Measurements from ENCODE around the gene HELZ2.

DNA sequence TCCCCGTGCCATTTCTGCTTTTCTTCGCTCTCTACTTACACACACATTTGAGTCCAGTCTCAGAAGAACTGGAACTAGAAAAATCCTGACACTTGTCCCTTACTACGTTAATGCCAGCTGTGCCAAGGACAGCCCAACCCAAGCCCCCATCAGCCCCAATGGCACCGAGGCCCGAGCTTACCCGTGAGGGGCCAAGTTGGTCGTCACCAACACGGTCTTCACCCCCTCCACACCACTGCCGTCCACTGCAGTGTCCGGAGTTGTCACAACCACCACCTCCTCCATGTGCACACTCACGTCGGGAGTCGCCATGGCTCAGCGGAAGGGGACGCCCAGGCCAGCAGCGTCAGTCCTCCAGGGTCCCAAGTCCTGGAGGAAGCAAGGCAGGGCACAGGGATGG lies 45.0 kb upstream of the HELZ2 start:
- TF ChIP-seq, protein P1, sequence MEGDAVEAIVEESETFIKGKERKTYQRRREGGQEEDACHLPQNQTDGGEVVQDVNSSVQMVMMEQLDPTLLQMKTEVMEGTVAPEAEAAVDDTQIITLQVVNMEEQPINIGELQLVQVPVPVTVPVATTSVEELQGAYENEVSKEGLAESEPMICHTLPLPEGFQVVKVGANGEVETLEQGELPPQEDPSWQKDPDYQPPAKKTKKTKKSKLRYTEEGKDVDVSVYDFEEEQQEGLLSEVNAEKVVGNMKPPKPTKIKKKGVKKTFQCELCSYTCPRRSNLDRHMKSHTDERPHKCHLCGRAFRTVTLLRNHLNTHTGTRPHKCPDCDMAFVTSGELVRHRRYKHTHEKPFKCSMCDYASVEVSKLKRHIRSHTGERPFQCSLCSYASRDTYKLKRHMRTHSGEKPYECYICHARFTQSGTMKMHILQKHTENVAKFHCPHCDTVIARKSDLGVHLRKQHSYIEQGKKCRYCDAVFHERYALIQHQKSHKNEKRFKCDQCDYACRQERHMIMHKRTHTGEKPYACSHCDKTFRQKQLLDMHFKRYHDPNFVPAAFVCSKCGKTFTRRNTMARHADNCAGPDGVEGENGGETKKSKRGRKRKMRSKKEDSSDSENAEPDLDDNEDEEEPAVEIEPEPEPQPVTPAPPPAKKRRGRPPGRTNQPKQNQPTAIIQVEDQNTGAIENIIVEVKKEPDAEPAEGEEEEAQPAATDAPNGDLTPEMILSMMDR (conservative IDR thresholded peaks at IDR 0.05) = no peak
- TF ChIP-seq ZFX (IDR thresholded peaks at IDR 0.05) = no peak
